Measurements from ENCODE around the gene CCDC141.
"Not testable (repeated sequence)": the region's sequence is repeated elsewhere in the genome, so short reads cannot be mapped to it uniquely, and the experiment has no call there.

The CCDC141 gene

GRCh38 chr2:179019260-179019659, 30.7 kb downstream of the CCDC141 start:
- H3K4me3 ChIP-seq = no peak overlapping the region
- TF ChIP-seq CTCF (IDR thresholded peaks at IDR 0.05) = no peak
- no peak overlapping the region for H3K27ac ChIP-seq
- no peak for DNase-seq (ENCODE audit: low spot score)

GRCh38 chr2:179017773-179018357, 32.1 kb downstream of the CCDC141 start:
- no peak for DNase-seq (ENCODE audit: low spot score)
- Histone ChIP-seq H3K27ac (no peak overlapping the region), H3K4me3 (no peak overlapping the region)
- no peak for TF ChIP-seq CTCF (IDR thresholded peaks at IDR 0.05)

- DNase-seq (ENCODE audit: low spot score); H3K27ac ChIP-seq; H3K4me3 ChIP-seq: not testable (repeated sequence)
Observed at GRCh38 chr2:179014189-179014588, 35.7 kb downstream of the CCDC141 start.

GRCh38 chr2:179005976-179006375, 44.0 kb downstream of the CCDC141 start:
- no peak overlapping the region for H3K4me3 ChIP-seq
- no peak overlapping the region for H3K27ac ChIP-seq
- TF ChIP-seq CTCF (IDR thresholded peaks at IDR 0.05) = no peak
- no peak for DNase-seq (ENCODE audit: low spot score)

- no peak for DNase-seq (ENCODE audit: low spot score)
- TF ChIP-seq CTCF (IDR thresholded peaks at IDR 0.05) = no peak
- H3K4me3 ChIP-seq = no peak overlapping the region
- H3K27ac ChIP-seq = no peak overlapping the region
Observed at GRCh38 chr2:178999476-178999875, 50.5 kb downstream of the CCDC141 start.

- no peak overlapping the region for H3K4me3 ChIP-seq
- no peak for DNase-seq (ENCODE audit: low spot score)
- no peak for TF ChIP-seq CTCF (IDR thresholded peaks at IDR 0.05)
- H3K27ac ChIP-seq = no peak overlapping the region
Observed at GRCh38 chr2:178998539-178998938, 51.4 kb downstream of the CCDC141 start.

GRCh38 chr2:178997477-178997876, 52.5 kb downstream of the CCDC141 start:
- no peak for TF ChIP-seq CTCF (IDR thresholded peaks at IDR 0.05)
- H3K4me3 ChIP-seq = no peak overlapping the region

GRCh38 chr2:178997067-178997466, 52.9 kb downstream of the CCDC141 start:
- no peak overlapping the region for H3K27ac ChIP-seq
- no peak for TF ChIP-seq CTCF (IDR thresholded peaks at IDR 0.05)
- no peak overlapping the region for H3K4me3 ChIP-seq
- no peak for DNase-seq (ENCODE audit: low spot score)

More at GRCh38 chr2:178997477-178997876, 52.5 kb downstream of the CCDC141 start:
- H3K27ac ChIP-seq = no peak overlapping the region
- DNase-seq (ENCODE audit: low spot score) = no peak
